Prostate gland (tissue), 2 donors: Measurements from ENCODE around the gene CDYL. TPM values are rescaled to one million over a fixed set of nuclear protein-coding genes. Genes with fewer than 3 reads are reported as not detected.

Source experiments
- DNase-seq: peaks from one replicate; pipeline ENCODE4 v3.0.0-alpha.2; 2019; ENCODE audit warnings: low spot score
- H3K27ac ChIP-seq, 2 donors: fragments of 200-600 bp; sonication (generic); 2 replicates each; pipeline ENCODE4 v1.5.1; 2017 to 2019
- H3K27me3 ChIP-seq: fragments of 200-600 bp; sonication (generic); replicated peaks from 2 replicates; pipeline ENCODE4 v1.5.1; 2019; ENCODE audit not compliant: insufficient read depth
- H3K36me3 ChIP-seq, 2 donors: fragments of 200-600 bp; sonication (generic); 1 replicate in 1 of 2; 2 replicates in 1 of 2; pipeline versions ENCODE4 v1.5.1 to v1.8.1; 2017 to 2019
- H3K4me1 ChIP-seq: fragments of 200-600 bp; sonication (generic); replicated peaks from 2 replicates; pipeline ENCODE4 v1.5.1; 2019
- H3K4me3 ChIP-seq, 2 donors: fragments of 200-600 bp; sonication (generic); 2 replicates each; pipeline ENCODE4 v1.5.1; 2017 to 2019
- H3K9me3 ChIP-seq: fragments of 200-600 bp; sonication (generic); 2 replicates; pipeline ENCODE4 v1.5.1; 2017
- POLR2A ChIP-seq: fragments of 450-650 bp; IDR thresholded peaks from one replicate; pipeline ENCODE4 v1.6.1; 2016; ENCODE audit warnings: antibody characterized with exemption, mild to moderate bottlenecking
- POLR2AphosphoS5 ChIP-seq: sonication (generic); formaldehyde crosslinking; IDR thresholded peaks from one replicate; pipeline ENCODE4 v1.6.1; 2017; ENCODE audit warnings: antibody characterized with exemption
- WGBS: methylation state at CpG from one replicate; pipeline ENCODE4 v1.1.5; 2018; 5-methylcytosine and 5-hydroxymethylcytosine counted together
- intact Hi-C: fragments of 100-400 bp; cut with DNase I; formaldehyde crosslinking; loops from one replicate; pipeline ENCODE4 v1.14.2; 2022
- total RNA-seq, 2 donors: library from RNA; depleted of rRNA; stranded (reverse); fragments of >200 nt; gene quantifications; one replicate each; pipeline ENCODE4 v1.1.0, GENCODE V29; 2016
- TF ChIP-seq, protein P1 (sequence below), 4 experiments: fragments of 200-600 bp in 2 of 4; fragments of 450-650 bp in 2 of 4; sonication (generic) in 2 of 4; IDR thresholded peaks; 1 replicate in 3 of 4; 2 replicates in 1 of 4; pipeline ENCODE4 v1.5.1; 2016 to 2019; ENCODE audit warnings: antibody characterized with exemption in 4 of 4, mild to moderate bottlenecking in 2 of 4, moderate library complexity in 2 of 4

CDYL gene
- total RNA-seq, 2 donors from 2014 or later = 28.1 to 54.5 TPM

DNA sequence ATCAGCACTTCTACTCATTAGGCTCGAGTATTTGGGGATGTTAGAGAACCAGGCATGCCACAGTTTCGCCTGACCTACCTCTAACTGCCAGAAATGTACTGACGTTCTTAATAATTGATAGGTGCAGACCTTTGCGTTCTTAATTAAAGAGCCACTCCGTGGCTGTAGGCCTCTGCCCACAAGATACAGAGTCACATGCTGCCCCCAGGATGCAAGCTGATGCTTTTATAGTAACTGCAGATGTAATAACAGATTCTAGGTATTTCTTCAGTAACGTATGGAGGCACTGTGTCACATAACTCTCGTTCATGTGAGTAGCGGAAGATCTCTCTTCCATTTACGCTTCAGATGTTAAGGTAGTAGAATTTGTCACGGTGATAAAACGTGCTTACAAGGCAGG lies 114.4 kb downstream of the CDYL start:
- no peak overlapping the region for H3K4me3 ChIP-seq
- H3K27ac ChIP-seq = no peak overlapping the region
- H3K4me1 ChIP-seq = no peaks in the 10 kb centered on the region
- 95% methylated on average over 11 of the region's 11 CpGs for WGBS
- TF ChIP-seq POLR2A (no peak), POLR2AphosphoS5 (no peak)
- TF ChIP-seq, protein P1, sequence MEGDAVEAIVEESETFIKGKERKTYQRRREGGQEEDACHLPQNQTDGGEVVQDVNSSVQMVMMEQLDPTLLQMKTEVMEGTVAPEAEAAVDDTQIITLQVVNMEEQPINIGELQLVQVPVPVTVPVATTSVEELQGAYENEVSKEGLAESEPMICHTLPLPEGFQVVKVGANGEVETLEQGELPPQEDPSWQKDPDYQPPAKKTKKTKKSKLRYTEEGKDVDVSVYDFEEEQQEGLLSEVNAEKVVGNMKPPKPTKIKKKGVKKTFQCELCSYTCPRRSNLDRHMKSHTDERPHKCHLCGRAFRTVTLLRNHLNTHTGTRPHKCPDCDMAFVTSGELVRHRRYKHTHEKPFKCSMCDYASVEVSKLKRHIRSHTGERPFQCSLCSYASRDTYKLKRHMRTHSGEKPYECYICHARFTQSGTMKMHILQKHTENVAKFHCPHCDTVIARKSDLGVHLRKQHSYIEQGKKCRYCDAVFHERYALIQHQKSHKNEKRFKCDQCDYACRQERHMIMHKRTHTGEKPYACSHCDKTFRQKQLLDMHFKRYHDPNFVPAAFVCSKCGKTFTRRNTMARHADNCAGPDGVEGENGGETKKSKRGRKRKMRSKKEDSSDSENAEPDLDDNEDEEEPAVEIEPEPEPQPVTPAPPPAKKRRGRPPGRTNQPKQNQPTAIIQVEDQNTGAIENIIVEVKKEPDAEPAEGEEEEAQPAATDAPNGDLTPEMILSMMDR (IDR thresholded peaks at IDR 0.05) = no peak
- intact Hi-C loops = no loop called here
- no peak for DNase-seq
- H3K27me3 ChIP-seq = no peaks in the 10 kb centered on the region
- H3K36me3 ChIP-seq = no peaks in the 10 kb centered on the region
- no peaks in the 10 kb centered on the region for H3K9me3 ChIP-seq

GRCh38 chr6:4891141-4891540 lies 114.9 kb downstream of the CDYL start:
- TF ChIP-seq, protein P1 (IDR thresholded peaks at IDR 0.05) = no peak
- no peak for TF ChIP-seq POLR2A
- TF ChIP-seq POLR2AphosphoS5 = no peak
- Histone ChIP-seq H3K9me3 (no peaks in the 10 kb centered on the region), H3K27me3 (no peaks in the 10 kb centered on the region), H3K4me1 (no peaks in the 10 kb centered on the region), H3K4me3 (no peak overlapping the region), H3K27ac (no peak overlapping the region), H3K36me3 (no peaks in the 10 kb centered on the region)
- intact Hi-C loops = no loop called here
- WGBS = 95% methylated on average over 6 of the region's 6 CpGs
- DNase-seq = no peak

DNA sequence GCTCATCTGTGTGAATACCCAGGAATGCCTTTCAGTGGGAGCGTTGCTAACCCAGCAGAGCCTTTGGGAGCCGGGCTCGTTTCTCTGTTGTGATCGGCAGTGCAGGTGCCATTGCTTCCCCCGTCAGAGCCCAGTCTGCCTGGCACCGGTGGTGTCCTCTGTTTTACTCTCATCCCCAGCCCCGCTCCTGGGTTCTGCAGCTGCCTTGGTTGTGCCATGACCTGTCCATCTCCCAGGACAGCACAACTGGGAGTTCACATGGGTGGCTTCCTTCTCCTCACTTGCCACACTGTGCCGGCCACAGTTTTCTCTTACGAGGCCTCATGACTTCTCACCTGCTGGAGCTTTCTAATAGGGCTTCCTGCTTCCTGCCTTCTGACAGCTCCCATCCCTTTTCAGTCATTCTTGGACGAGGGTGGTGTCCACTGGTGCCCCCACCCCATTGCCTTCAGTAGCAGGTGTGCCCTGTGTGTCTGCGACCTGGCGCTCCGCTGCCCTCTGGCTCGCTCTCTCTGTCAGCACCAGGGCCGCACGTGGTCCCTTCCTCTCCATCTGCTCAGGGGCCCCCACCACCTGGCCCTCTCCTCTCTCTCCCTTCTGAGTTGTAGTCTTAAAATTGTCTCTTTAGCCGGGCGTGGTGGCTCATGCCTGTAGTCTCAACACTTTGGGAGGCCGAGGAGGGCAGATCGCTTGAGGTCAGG lies 116.7 kb downstream of the CDYL start:
- H3K9me3 ChIP-seq = no peaks in the 10 kb centered on the region
- H3K36me3 ChIP-seq = no peaks in the 10 kb centered on the region
- H3K27ac ChIP-seq = no peak overlapping the region
- 92% methylated on average over 20 of the region's 20 CpGs for WGBS
- intact Hi-C loops = no loop called here
- DNase-seq = no peak
- H3K4me1 ChIP-seq = no peaks in the 10 kb centered on the region
- H3K27me3 ChIP-seq = no peaks in the 10 kb centered on the region
- TF ChIP-seq POLR2A (no peak), POLR2AphosphoS5 (no peak)
- TF ChIP-seq, protein P1 (IDR thresholded peaks at IDR 0.05) = no peak
- no peak overlapping the region for H3K4me3 ChIP-seq

- Histone ChIP-seq H3K36me3 (no peaks in the 10 kb centered on the region), H3K9me3 (no peaks in the 10 kb centered on the region), H3K27me3 (no peaks in the 10 kb centered on the region), H3K4me3 (no peak overlapping the region), H3K27ac (no peak overlapping the region), H3K4me1 (no peaks in the 10 kb centered on the region)
- no peak for DNase-seq
- 94% methylated on average over 9 of the region's 9 CpGs for WGBS
- TF ChIP-seq, protein P1 (IDR thresholded peaks at IDR 0.05) = no peak
- no peak for TF ChIP-seq POLR2AphosphoS5
- no peak for TF ChIP-seq POLR2A
- intact Hi-C loops = no loop called here
Measured at GRCh38 chr6:4894049-4894448, 117.8 kb downstream of the CDYL start.

DNA sequence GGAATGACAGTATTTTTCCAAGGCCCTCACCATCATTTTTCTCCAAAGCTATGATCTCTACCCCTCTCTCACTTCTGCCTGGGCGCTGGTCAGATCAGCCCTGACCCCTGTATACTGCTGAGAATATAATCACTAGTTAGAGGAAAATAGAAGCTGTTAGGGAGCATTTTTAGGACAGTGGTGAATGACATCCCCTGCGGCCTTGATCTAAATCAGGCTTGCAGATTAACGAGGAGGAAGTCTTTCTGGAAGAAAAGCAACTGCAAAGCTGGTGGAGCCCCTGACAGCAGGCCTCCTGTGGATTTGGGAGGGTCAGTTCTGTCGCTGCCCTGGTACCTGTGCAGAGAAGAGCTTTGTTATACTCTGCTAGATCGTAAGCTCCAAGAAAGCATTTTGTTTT lies 119.8 kb downstream of the CDYL start:
- H3K4me3 ChIP-seq = no peak overlapping the region
- H3K27ac ChIP-seq = no peak overlapping the region
- H3K4me1 ChIP-seq = no peaks in the 10 kb centered on the region
- 87% methylated on average over 5 of the region's 5 CpGs for WGBS
- intact Hi-C loops = no loop called here
- no peaks in the 10 kb centered on the region for H3K36me3 ChIP-seq
- no peaks in the 10 kb centered on the region for H3K9me3 ChIP-seq
- DNase-seq = no peak
- no peak for TF ChIP-seq POLR2AphosphoS5
- no peak for TF ChIP-seq POLR2A
- TF ChIP-seq, protein P1 (IDR thresholded peaks at IDR 0.05) = no peak
- H3K27me3 ChIP-seq = no peaks in the 10 kb centered on the region
